NOMO-1 treated with DMSO at 0.1 percent for 48 hours (cell line): ENCODE measurements around the gene ABHD6.
"Not testable (repeated sequence)": the region's sequence is repeated elsewhere in the genome, so short reads cannot be mapped to it uniquely, and the experiment has no call there.

Experiments
- DNase-seq: peaks from one replicate; lab custom pipeline; 2025; ENCODE audit not compliant: unreplicated experiment; lab: John Stamatoyannopoulos, UW

Gene ABHD6

GRCh38 chr3:58209933-58210332, 27.7 kb upstream of the ABHD6 start:
- DNase-seq, result no peak

GRCh38 chr3:58210761-58211460, 26.7 kb upstream of the ABHD6 start, which contains the start of gene DNASE1L3:
Gene DNASE1L3, minus strand, starts transcription at chr3:58210972. Its CDS starts 66 bp downstream, at chr3:58210906.
- no peak for DNase-seq

DNA sequence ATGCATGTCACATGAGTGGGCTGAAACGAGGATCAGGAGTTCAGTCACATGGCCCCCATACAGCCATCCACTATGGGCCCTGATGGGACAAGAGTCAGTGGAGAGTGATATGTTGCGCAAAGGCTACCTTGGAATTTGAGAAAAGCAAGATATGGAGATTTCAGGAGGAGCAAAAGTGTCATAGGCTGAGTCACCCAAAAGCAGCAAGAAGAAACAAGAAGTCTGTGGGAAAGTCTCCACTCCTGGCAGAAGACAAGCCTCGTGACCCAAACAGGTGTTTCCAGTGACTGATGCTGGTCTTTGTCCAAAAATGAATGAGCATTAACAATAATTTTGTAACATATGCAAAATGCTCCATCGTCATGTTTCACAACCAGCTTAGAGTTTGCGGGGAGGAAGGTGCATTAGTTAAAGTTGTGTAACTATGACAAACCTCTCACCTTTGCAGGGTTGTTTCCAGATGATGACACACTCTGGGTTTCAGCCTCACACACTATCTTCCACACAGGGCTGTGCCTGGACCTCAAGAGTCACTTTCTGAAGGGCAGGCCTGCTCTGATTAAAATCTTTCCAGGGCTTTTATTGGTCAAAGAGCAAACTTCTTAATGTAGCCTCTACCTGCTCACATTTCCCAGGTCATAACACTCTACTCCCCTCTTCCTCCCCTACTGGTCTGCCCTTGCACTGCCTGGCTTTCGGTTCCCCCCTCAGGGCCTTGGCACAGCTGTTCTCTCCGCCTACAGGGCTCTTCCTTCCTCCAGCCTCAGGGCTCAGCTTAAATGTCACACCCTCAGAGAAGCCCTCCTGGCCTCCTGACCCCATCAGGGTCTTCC, 22.9 kb upstream of the ABHD6 start:
- DNase-seq, result peak; percentile 66

DNA sequence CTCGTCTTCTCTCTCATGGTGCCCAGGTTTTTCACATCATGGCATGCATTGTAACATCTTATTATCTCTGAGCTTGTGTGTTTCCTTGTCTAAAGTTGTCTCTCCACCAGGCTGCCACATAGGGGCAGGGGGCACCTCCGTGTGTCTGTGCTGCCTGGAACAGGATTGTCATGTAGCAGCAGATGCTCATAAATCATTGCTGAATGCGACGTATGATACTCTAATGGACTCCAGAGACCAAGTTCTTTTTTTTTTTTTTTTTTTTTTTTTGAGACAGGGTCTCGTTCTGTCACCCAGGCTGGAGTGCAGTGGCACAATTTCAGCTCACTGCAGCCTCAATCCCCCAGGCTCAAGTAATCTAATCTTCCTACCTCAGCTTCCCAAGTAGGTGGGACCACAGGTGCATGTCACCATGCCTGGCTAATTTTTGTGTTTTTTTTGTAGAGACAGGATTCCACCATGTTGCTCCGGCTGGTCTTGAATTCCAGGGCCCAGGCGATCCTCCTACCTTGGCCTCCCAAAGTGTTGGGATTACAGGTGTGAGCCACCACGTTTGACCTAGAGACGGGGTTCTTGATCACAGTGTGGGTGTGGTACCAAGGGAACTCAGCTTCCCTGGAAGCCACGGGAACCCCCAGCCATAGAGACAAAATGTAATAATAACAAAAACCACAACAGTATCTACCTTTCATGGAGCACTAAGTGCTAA, 22.1 kb upstream of the ABHD6 start:
- no peak for DNase-seq

DNA sequence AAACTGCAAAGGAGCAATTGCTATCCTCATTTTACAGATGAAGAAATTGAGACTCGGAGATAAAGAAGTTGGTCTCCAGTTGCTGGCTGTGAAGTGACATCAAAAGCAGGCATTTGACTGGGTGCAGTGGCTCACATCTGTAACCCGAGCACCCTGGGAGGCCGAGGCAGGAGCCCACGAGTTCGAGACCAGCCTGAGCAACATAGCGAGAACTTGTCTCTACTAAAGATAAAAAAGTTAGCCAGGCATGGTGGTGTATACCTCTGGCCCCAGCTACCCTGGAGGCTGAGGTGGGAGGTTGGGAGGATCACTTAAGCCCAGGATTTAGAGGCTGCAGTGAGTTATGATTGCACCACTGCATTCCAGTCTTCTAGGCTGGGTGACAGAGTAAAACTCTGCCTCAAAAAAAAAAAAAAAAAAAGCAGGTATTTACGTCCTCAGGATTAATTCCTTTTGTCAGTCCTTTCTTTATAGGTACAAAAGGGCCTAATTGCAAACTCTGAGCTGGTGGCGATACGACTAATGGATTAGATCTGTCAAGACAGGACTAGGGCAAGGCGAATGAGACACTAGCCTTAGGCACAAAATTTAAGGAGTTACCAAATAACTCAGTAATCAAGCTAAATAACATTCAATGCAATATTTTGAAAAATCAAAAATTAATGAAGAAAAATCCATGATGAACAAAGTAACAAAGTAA, 20.9 kb upstream of the ABHD6 start:
- no peak for DNase-seq

- peak; percentile 73 for DNase-seq
Measured at GRCh38 chr3:58217209-58217811, 20.3 kb upstream of the ABHD6 start.

DNA sequence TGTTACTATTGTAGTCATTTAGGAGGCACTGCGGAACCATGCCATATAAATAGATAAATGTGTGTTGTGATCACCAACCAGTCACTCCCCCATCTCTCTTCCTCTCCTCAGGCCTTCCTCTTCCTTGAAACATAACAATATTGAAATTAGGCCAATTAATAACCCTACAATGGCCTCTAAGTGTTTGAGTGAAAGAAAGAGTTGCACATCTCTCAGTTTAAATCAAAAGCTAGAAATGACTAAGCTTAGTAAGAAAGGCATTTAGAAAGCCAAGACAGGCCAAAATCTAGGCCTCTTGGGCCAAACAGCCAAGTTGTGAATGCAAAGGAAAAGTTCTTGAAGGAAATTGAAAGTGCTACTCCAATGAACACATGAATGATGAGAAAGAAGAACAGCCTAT, 18.7 kb upstream of the ABHD6 start:
- DNase-seq, result no peak

DNA sequence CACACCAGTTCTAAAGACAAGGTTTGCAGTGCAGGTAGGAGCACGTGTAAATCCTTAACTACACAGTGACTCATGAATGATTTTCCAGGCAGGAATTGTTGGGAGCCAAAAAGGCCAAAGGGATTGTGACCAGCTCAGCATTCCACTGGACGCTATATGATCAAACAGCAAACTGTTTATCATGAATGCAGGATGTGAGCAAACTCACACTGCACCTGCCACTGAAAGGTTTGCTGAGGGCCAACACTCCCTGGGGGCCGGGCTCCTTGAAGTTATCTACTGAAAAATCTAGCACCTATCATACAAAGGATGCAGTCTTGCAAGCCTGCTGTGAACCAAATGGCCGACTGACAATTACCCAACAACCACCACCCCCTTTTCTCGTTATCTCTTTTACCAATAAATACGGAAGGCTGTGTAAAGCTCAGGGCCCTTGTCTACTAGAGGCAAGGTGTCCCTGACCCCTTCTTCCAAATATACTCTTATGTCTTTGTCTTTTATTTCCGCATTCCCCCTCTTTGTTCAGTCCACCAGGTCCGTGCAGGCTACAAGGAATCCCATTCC, 15.3 kb upstream of the ABHD6 start:
- DNase-seq, result no peak

DNA sequence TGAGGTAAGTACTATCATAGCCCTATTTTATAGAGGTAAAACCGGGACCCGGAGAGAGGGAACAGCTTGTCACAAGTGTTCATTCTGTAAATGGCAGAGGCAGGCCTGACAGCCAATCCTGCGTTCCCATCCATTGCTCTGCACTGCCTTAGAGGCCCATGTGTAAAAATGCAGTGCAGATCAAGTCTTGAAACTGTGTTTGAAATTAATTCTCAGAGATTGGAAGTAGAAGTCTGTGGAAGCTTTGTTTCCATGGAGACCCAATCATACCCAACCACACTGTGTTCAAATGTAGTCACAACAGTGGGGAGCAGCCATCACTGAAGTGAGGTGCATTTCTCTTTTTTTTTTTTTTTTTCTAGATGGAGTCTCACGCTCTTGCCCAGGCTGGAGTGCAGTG, 13.7 kb upstream of the ABHD6 start:
- DNase-seq, result no peak

DNA sequence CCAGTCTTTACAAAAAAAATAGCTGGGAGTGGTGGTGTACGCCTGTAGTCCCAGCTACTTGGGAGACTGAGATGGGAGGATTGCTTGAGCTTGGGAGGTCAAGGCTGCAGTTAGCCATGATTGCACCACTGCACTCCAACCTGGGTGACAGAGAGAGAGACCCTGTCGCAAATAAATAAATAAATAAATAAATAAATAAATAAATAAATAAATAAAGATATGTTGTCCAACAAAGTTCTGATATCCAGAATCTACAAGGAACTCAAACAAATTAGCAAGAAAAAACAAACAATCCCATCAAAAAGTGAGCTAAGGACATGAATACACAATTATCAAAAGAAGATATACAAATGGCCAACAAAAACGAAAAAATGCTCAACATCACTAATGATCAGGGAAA, 9.7 kb upstream of the ABHD6 start:
- DNase-seq, result not testable (repeated sequence)

GRCh38 chr3:58230876-58231552, 6.6 kb upstream of the ABHD6 start:
- no peak for DNase-seq

GRCh38 chr3:58231666-58232065, 5.9 kb upstream of the ABHD6 start:
- DNase-seq, result no peak

DNA sequence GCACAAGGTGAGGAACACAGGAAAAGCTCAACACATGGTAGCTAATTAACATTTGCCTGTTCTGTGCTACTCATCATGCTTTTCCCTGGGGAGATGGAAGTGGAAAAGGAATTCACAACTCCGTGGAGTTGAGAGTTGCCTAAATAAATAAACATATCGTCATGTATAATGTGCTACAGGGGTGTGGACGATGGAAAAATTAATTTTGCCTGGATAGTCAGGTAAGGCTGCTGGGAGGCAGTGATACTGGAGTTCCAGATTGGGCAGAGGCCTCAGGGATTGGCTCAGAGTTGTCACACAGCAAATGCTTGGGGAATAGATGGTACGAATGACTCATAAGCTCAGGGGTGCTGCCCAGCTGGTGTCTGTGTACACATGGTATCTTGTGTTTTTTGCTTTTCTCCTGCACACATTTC, 3.1 kb upstream of the ABHD6 start:
- no peak for DNase-seq

DNA sequence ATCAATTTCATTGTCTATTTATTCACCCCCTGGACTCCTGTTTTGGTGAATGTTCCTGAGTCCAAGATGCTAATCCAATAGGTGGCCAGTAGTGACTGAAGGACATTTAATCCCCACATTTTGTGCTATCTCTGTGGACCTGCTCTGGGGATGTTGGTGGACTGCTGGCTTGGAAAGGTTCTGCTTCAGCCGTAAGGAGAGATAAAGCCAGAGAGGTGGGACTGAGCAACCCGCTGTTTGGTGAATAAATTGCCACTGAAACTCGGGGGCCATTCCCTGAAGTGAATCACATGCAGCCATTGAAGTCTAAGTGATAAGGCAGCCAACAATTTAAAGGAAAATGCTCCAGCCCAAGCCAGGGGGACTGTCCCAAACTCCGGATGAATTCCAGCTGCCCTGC, 1.6 kb upstream of the ABHD6 start:
- DNase-seq, result no peak

DNA sequence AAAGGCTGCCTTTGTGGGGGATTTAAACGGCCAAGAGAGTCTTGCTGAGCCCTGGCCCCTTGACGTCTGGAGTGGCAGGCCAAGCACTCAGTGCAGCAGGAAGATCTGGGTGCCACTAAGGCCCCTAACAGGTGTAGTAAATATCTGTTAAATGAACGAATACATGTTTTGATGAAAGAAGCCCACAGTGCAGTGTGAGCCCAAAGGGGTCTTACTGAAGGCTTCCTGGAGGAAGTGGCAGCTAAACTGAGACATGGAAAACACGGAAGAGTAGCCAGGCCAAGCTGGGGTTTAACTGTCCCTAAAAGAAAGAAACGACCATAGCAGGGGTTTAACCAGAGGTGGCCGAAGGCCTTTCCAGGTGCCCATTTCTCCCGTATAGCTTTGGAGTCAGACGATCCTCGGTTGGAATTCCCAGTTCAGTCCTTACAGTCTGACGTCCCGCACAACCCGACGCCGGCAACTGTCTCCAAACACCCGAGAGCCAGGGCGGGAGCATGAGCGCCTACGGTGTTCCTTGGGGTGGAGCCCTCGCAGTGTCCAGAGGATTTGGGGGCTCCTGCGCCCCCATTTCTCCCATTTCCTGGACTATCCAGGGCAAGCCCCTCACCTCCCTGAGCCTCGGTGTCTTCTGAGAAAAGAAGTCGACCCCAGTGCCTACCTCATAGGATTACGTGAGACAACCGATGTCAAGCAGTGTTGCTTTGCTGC, 910 bp upstream of the ABHD6 start:
- no peak for DNase-seq

DNA sequence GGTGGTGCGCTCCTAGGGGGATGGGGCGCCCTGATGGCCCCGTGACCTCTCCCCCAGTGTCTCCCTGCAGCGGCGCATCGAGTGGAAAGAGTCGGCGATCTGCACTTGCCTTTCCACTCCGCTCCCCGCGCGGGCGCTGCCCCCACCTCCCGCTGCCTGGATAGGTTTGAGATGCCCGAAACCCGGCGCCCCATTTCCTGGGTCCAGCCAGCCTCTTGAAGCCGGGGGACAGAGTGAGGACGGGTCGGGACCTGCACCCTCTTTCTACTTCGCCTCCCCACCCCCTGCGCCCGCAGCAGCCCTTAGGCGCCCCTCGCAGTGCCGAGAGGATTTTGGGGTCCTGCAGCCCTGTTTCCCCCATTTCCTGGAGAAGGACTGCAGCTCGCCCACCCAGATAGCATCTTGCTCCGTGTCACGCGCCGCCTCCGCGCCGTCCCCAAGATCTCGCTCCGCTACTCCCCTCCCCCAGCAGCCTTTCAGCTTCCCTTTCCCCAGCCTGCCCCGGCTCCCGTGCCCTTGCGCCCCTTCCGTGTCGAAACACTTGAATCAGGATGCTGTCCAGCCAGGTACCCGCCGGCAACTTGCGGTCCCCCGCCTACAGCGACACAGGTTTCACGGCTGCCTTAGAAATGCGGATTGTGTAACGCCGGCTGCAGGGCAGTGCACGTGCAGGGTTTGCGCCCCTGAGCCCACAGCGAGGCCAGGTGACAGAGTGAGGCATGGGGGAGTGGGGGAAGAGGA, 519 bp downstream of the ABHD6 start:
- peak; percentile 33 for DNase-seq

- DNase-seq, result no peak
Measured at GRCh38 chr3:58238830-58239229, 1.2 kb downstream of the ABHD6 start.

DNA sequence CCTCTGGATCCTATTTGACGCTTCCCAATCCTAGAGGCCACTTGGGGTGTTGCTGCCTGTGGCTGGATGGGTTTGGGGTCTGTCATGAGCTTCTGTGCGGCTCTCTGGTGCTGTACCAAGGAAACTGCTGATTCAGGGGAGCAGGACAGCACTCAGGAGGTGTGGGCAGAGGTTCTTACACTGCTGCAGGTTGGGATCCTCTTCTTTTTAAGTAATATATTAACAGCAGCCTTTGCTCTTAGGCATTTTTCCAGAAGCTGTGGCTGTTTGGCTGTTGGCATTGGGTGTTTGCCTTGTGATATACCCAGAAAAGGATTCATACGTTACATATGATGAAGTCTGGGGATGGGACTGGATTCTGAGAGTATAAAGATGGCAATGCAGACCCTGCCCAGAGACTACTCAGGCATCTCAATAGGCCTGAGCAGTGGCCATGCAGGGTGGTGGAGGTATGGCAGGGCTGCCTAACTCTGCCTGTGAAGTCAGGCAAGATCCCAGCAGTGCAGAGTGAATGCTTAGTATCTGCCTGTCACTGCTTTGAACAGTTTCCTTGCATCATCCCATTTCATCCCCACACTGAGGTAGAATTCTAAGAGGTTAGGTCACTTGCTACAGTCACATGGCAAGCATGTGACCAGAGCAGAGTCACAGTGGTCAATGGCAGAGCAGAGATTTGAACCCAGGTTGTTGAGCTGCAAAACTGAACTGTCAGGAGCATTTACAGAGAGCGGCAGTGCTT, 3.9 kb downstream of the ABHD6 start:
- DNase-seq, result no peak
